ENCODE measurements around the gene CEP85L. TPM values are rescaled to one million over a fixed set of nuclear protein-coding genes. Genes with fewer than 3 reads are reported as not detected.

CEP85L gene
- total RNA-seq, 2 experiments from 2014 or later = 9.6 to 12.0 TPM

DNA sequence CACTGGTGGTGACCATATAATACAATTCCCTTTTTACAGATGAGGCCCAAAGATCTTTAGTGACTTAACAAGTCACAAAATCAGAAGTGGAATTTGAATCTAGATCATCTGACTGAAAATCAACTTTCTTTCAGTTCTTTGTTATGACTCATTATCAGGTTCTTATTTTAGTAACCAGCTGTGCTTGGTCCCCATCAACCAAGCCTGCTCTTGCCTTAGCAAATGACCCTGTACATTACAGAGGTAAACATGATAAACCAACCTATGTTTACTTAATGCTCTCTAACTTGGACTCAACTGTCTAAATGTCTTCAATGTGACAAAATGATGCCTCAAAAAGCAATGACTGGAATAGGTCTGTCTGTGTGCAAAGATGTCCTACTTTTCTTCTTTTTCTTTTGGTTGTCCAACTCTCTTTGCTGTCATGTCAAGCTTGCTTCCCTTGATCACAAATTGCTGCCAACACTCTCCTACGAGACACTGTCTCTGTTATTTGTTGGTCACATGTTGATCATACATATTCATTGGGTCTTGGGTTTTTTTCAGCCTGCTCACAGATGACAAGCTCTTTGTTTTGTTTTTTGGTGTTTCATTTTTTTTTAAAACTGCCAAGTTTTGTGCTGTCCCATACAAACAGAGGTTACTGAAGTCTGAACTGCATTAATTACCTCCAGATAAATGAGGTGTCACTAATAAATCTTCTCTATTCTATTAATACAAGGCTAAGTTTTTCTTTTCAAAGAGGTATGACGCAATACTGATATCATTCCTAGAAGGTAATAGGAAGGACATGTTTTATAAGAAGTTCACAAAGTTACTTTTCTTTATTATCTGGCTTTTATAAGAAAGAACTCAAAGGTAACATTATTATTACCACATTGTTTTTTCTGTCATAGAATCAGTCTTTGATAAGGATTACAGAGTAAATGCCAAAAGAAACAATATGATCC is 165.5 kb downstream of the CEP85L start:
- Histone ChIP-seq H3K27ac (ENCODE audit: low read depth, low read length, poor library complexity, severe bottlenecking) (no peak overlapping the region), H3K4me1 (ENCODE audit: insufficient read depth, low read length, poor library complexity, severe bottlenecking) (no peaks in the 10 kb centered on the region), H3K36me3 (ENCODE audit: insufficient read depth, low read length) (no peaks in the 10 kb centered on the region), H2AFZ (ENCODE audit: low read length) (no peak overlapping the region), H4K20me1 (ENCODE audit: insufficient read depth, low read length) (no peaks in the 10 kb centered on the region), H3K9me2 (ENCODE audit: insufficient read depth, low read length) (no peaks in the 10 kb centered on the region), H3K4me2 (ENCODE audit: low read length) (no peak overlapping the region), H3K9me3 (ENCODE audit: low read length) (no peaks in the 10 kb centered on the region), H3K4me3 (ENCODE audit: low read depth, low read length, poor library complexity, severe bottlenecking) (no peak overlapping the region), H3K79me2 (ENCODE audit: insufficient read depth, low read depth, low read length) (no peaks in the 10 kb centered on the region)
- no TSS peak for BruUV-seq (replicated peaks)
- TF ChIP-seq, protein P1, sequence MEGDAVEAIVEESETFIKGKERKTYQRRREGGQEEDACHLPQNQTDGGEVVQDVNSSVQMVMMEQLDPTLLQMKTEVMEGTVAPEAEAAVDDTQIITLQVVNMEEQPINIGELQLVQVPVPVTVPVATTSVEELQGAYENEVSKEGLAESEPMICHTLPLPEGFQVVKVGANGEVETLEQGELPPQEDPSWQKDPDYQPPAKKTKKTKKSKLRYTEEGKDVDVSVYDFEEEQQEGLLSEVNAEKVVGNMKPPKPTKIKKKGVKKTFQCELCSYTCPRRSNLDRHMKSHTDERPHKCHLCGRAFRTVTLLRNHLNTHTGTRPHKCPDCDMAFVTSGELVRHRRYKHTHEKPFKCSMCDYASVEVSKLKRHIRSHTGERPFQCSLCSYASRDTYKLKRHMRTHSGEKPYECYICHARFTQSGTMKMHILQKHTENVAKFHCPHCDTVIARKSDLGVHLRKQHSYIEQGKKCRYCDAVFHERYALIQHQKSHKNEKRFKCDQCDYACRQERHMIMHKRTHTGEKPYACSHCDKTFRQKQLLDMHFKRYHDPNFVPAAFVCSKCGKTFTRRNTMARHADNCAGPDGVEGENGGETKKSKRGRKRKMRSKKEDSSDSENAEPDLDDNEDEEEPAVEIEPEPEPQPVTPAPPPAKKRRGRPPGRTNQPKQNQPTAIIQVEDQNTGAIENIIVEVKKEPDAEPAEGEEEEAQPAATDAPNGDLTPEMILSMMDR (conservative IDR thresholded peaks at IDR 0.05; ENCODE audit: low read length) = no peak
- TF ChIP-seq EZH2phosphoT487 (IDR thresholded peaks at IDR 0.05; ENCODE audit: borderline replicate concordance, low read depth, low read length) = no peak
- intact Hi-C loops (cut with micrococcal nuclease; ENCODE audit: unreplicated experiment) = no loop called here
- no peak for DNase-seq (ENCODE audit: low spot score)
- ChIA-PET CTCF (ENCODE audit: unreplicated experiment) (no interaction called here), POLR2A (interaction anchor here (0.6 kb wide), 1 partner anchor 16 kb away, joined by 3 read pairs; no protein-coding TSS in a partner anchor)

DNA sequence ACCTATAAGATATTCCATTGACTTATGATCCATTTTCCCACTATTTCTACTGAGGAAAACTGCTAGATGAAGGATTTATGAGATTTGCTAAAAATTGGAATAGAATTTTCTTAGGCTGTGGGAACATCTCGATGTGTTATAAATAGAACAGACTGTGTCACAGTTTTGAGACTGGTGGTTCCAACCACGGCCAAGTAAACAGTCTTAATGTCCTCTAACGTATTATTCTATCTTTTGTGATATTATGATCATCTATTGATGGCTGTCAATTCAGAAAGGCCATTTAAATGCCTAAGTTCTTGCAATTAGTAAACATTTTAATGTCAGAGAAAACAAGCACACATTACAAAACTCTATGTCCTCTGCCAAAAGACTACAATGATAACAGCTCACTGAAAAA is 174.8 kb downstream of the CEP85L start:
- ChIA-PET POLR2A (interaction anchor here (0.6 to 0.9 kb wide), 5 partner anchors 35 to 896 kb away, joined by 3 to 4 read pairs (median 3); no protein-coding TSS in a partner anchor), CTCF (ENCODE audit: unreplicated experiment) (no interaction called here)
- no peak overlapping the region for H3K4me2 ChIP-seq (ENCODE audit: low read length)
- no TSS peak for BruUV-seq (replicated peaks)
- H3K27ac ChIP-seq (ENCODE audit: low read depth, low read length, poor library complexity, severe bottlenecking) = no peak overlapping the region
- no peaks in the 10 kb centered on the region for H3K4me1 ChIP-seq (ENCODE audit: insufficient read depth, low read length, poor library complexity, severe bottlenecking)
- no peak overlapping the region for H3K4me3 ChIP-seq (ENCODE audit: low read depth, low read length, poor library complexity, severe bottlenecking)
- H3K9me2 ChIP-seq (ENCODE audit: insufficient read depth, low read length) = no peaks in the 10 kb centered on the region
- DNase-seq (ENCODE audit: low spot score) = no peak
- intact Hi-C loops (cut with micrococcal nuclease; ENCODE audit: unreplicated experiment) = no loop called here
- H3K9me3 ChIP-seq (ENCODE audit: low read length) = no peaks in the 10 kb centered on the region
- no peaks in the 10 kb centered on the region for H3K79me2 ChIP-seq (ENCODE audit: insufficient read depth, low read depth, low read length)
- H4K20me1 ChIP-seq (ENCODE audit: insufficient read depth, low read length) = no peaks in the 10 kb centered on the region
- no peaks in the 10 kb centered on the region for H3K36me3 ChIP-seq (ENCODE audit: insufficient read depth, low read length)
- no peak overlapping the region for H2AFZ ChIP-seq (ENCODE audit: low read length)
- TF ChIP-seq EZH2phosphoT487 (IDR thresholded peaks at IDR 0.05; ENCODE audit: borderline replicate concordance, low read depth, low read length) = no peak
- TF ChIP-seq, protein P1 (conservative IDR thresholded peaks at IDR 0.05; ENCODE audit: low read length) = no peak

- no TSS peak for BruUV-seq (replicated peaks)
- intact Hi-C loops (cut with micrococcal nuclease; ENCODE audit: unreplicated experiment) = no loop called here
- CTCF ChIA-PET (ENCODE audit: unreplicated experiment) = no interaction called here
These were observed 178.1 kb downstream of the CEP85L start for GRCh38 chr6:118473266-118473665.

More at GRCh38 chr6:118473266-118473665, 178.1 kb downstream of the CEP85L start:
- TF ChIP-seq, protein P1 (conservative IDR thresholded peaks at IDR 0.05; ENCODE audit: low read length) = no peak
- H3K36me3 ChIP-seq (ENCODE audit: insufficient read depth, low read length) = no peaks in the 10 kb centered on the region
- DNase-seq (ENCODE audit: low spot score) = no peak
- no peak overlapping the region for H3K4me2 ChIP-seq (ENCODE audit: low read length)
- POLR2A ChIA-PET = no interaction called here
- no peak overlapping the region for H3K4me3 ChIP-seq (ENCODE audit: low read depth, low read length, poor library complexity, severe bottlenecking)
- no peak overlapping the region for H3K27ac ChIP-seq (ENCODE audit: low read depth, low read length, poor library complexity, severe bottlenecking)
- H3K9me3 ChIP-seq (ENCODE audit: low read length) = no peaks in the 10 kb centered on the region
- H3K4me1 ChIP-seq (ENCODE audit: insufficient read depth, low read length, poor library complexity, severe bottlenecking) = no peaks in the 10 kb centered on the region
- no peak overlapping the region for H2AFZ ChIP-seq (ENCODE audit: low read length)
- H4K20me1 ChIP-seq (ENCODE audit: insufficient read depth, low read length) = no peaks in the 10 kb centered on the region
- H3K9me2 ChIP-seq (ENCODE audit: insufficient read depth, low read length) = no peaks in the 10 kb centered on the region
- no peaks in the 10 kb centered on the region for H3K79me2 ChIP-seq (ENCODE audit: insufficient read depth, low read depth, low read length)

All from OCI-LY7 (cell line).